Brain pericyte (primary cell): Measurements from ENCODE around the gene BDKRB1.

ENCODE experiments used
- DNase-seq: peaks from one replicate; pipeline ENCODE4 v3.0.0-alpha.2; 2012; ENCODE audit warnings: low read depth, low spot score

BDKRB1 gene

GRCh38 chr14:96261053-96261452 is 5.0 kb downstream of the BDKRB1 start:
- no peak for DNase-seq

GRCh38 chr14:96261772-96262655 is 6.0 kb downstream of the BDKRB1 start:
- DNase-seq: no peak

- no peak for DNase-seq
Observed at GRCh38 chr14:96263347-96264199, 7.6 kb downstream of the BDKRB1 start.

GRCh38 chr14:96264200-96264553 is 8.2 kb downstream of the BDKRB1 start:
- DNase-seq: no peak

GRCh38 chr14:96264853-96265252 is 8.8 kb downstream of the BDKRB1 start:
- DNase-seq: no peak

- DNase-seq: no peak
Observed at GRCh38 chr14:96265383-96266095, 9.5 kb downstream of the BDKRB1 start.

- DNase-seq: peak; percentile 39
Observed at GRCh38 chr14:96267336-96267735, 11.3 kb downstream of the BDKRB1 start.

GRCh38 chr14:96267916-96268315 is 11.9 kb downstream of the BDKRB1 start:
- DNase-seq: no peak

GRCh38 chr14:96268431-96269358 is 12.7 kb downstream of the BDKRB1 start:
- no peak for DNase-seq

- no peak for DNase-seq
Observed at GRCh38 chr14:96269359-96269710, 13.3 kb downstream of the BDKRB1 start.

- DNase-seq: no peak
Observed at GRCh38 chr14:96270565-96271420, 14.8 kb downstream of the BDKRB1 start.

- DNase-seq: no peak
Observed at GRCh38 chr14:96271421-96271762, 15.4 kb downstream of the BDKRB1 start.

- DNase-seq: no peak
Observed at GRCh38 chr14:96272777-96273473, 16.9 kb downstream of the BDKRB1 start.

- DNase-seq: no peak
Observed at GRCh38 chr14:96273629-96274028, 17.6 kb downstream of the BDKRB1 start.

GRCh38 chr14:96274122-96274521 is 18.1 kb downstream of the BDKRB1 start:
- no peak for DNase-seq

GRCh38 chr14:96274543-96274942 is 18.5 kb downstream of the BDKRB1 start:
- DNase-seq: no peak

- DNase-seq: peak; percentile 31
Observed at GRCh38 chr14:96275177-96276112, 19.4 kb downstream of the BDKRB1 start.

GRCh38 chr14:96277890-96278289 is 21.9 kb downstream of the BDKRB1 start:
- no peak for DNase-seq
